Esophagus squamous epithelium (tissue), 5 donors: ENCODE measurements around the gene APIP. TPM values are rescaled to one million over a fixed set of nuclear protein-coding genes. Genes with fewer than 3 reads are reported as not detected.

ENCODE experiments used
- DNase-seq: peaks from one replicate; lab custom pipeline; 2025; lab: John Stamatoyannopoulos, UW
- H3K27ac ChIP-seq, 4 donors: fragments of 200-600 bp; sonication (generic); one replicate each; pipeline ENCODE4 v1.5.1; 2016 to 2019; ENCODE audit warnings: mild to moderate bottlenecking in 1 of 4
- H3K27me3 ChIP-seq, 4 donors: fragments of 200-600 bp; sonication (generic); 1 replicate in 3 of 4; 2 replicates in 1 of 4; pipeline versions ENCODE4 v1.5.1 to v1.6.0; 2017 to 2021; ENCODE audit warnings: antibody characterized with exemption in 1 of 4
- H3K36me3 ChIP-seq, 3 donors: fragments of 200-600 bp; sonication (generic); one replicate each; pipeline ENCODE4 v1.5.1; 2016 to 2019
- H3K4me1 ChIP-seq, 3 donors: fragments of 200-600 bp; sonication (generic); one replicate each; pipeline ENCODE4 v1.5.1; 2017 to 2019
- H3K4me3 ChIP-seq, 4 donors: fragments of 200-600 bp; sonication (generic); 1 replicate in 3 of 4; 2 replicates in 1 of 4; pipeline ENCODE4 v1.5.1; 2016 to 2019; ENCODE audit warnings: mild to moderate bottlenecking in 2 of 4, moderate library complexity in 1 of 4
- H3K9me3 ChIP-seq, 3 donors: fragments of 200-600 bp; sonication (generic); one replicate each; pipeline ENCODE4 v1.5.1; 2016 to 2019
- POLR2A ChIP-seq, 4 donors: fragments of 450-650 bp; IDR thresholded peaks; one replicate each; pipeline ENCODE4 v1.6.1; 2017; ENCODE audit warnings: antibody characterized with exemption in 4 of 4, mild to moderate bottlenecking in 4 of 4, moderate library complexity in 3 of 4
- WGBS, 2 donors: methylation state at CpG; one replicate each; pipeline ENCODE4 v1.1.5; 2018; 5-methylcytosine and 5-hydroxymethylcytosine counted together
- intact Hi-C: fragments of 100-400 bp; cut with DNase I; formaldehyde crosslinking; loops from one replicate; pipeline ENCODE4 v1.15.0; 2022
- total RNA-seq, 4 donors: library from RNA; depleted of rRNA; stranded (reverse); fragments of >200 nt; gene quantifications; one replicate each; pipeline ENCODE4 v1.1.0, GENCODE V29; 2016
- TF ChIP-seq, protein P1 (sequence below), 6 experiments: fragments of 450-650 bp in 4 of 6; fragments of 200-600 bp in 2 of 6; sonication (generic) in 2 of 6; IDR thresholded peaks; one replicate each; pipeline ENCODE4 v1.5.1; 2016 to 2019; ENCODE audit warnings: antibody characterized with exemption in 6 of 6, mild to moderate bottlenecking in 4 of 6, moderate library complexity in 4 of 6
- donor health status: DM: yes; HTN: yes; CAD: no.

Gene APIP
- total RNA-seq, 4 donors from 2014 or later = 11.5 to 21.9 (median 17.2) TPM

GRCh38 chr11:34928268-34928959 lies 12.2 kb upstream of the APIP start:
- H3K27me3 ChIP-seq = no peaks in the 10 kb centered on the region
- peaks cover 0 to 17% (median 0%) of the 10 kb centered on the region in 3 donors for H3K36me3 ChIP-seq
- no peaks in the 10 kb centered on the region for H3K9me3 ChIP-seq
- TF ChIP-seq POLR2A (IDR thresholded peaks at IDR 0.05) = no peak
- TF ChIP-seq, protein P1, sequence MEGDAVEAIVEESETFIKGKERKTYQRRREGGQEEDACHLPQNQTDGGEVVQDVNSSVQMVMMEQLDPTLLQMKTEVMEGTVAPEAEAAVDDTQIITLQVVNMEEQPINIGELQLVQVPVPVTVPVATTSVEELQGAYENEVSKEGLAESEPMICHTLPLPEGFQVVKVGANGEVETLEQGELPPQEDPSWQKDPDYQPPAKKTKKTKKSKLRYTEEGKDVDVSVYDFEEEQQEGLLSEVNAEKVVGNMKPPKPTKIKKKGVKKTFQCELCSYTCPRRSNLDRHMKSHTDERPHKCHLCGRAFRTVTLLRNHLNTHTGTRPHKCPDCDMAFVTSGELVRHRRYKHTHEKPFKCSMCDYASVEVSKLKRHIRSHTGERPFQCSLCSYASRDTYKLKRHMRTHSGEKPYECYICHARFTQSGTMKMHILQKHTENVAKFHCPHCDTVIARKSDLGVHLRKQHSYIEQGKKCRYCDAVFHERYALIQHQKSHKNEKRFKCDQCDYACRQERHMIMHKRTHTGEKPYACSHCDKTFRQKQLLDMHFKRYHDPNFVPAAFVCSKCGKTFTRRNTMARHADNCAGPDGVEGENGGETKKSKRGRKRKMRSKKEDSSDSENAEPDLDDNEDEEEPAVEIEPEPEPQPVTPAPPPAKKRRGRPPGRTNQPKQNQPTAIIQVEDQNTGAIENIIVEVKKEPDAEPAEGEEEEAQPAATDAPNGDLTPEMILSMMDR (IDR thresholded peaks at IDR 0.05) = no peak
- H3K4me3 ChIP-seq = no peak overlapping the region
- intact Hi-C loops = no loop called here
- no peak overlapping the region for H3K27ac ChIP-seq
- DNase-seq = no peak
- 78 to 84% methylated on average over 3 of the region's 3 CpGs for WGBS, 2 donors
- H3K4me1 ChIP-seq = peaks cover 0 to 37% (median 18%) of the 10 kb centered on the region in 3 donors

DNA sequence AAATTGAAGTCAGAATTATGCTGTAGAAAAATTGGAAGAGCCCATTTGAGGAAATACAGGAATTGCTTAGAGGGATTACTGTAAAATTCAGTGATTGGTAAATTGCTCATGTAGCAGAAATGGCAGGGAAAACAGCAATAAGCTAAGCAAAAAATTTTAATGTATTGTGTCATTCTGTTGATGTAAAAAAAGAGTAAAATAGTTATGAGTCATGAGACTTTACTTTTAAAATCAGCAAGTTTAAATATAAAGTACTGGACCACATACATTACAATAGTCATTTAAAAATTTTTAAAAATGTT lies 10.6 kb upstream of the APIP start:
- H3K4me1 ChIP-seq = peaks cover 0 to 37% (median 18%) of the 10 kb centered on the region in 3 donors
- H3K9me3 ChIP-seq = no peaks in the 10 kb centered on the region
- H3K27me3 ChIP-seq = no peaks in the 10 kb centered on the region
- intact Hi-C loops = no loop called here
- TF ChIP-seq, protein P1 (IDR thresholded peaks at IDR 0.05) = no peak
- peaks cover 0 to under 1% (median 0%) of the 10 kb centered on the region in 3 donors for H3K36me3 ChIP-seq
- DNase-seq = no peak
- no peak overlapping the region for H3K27ac ChIP-seq
- H3K4me3 ChIP-seq = no peak overlapping the region

DNA sequence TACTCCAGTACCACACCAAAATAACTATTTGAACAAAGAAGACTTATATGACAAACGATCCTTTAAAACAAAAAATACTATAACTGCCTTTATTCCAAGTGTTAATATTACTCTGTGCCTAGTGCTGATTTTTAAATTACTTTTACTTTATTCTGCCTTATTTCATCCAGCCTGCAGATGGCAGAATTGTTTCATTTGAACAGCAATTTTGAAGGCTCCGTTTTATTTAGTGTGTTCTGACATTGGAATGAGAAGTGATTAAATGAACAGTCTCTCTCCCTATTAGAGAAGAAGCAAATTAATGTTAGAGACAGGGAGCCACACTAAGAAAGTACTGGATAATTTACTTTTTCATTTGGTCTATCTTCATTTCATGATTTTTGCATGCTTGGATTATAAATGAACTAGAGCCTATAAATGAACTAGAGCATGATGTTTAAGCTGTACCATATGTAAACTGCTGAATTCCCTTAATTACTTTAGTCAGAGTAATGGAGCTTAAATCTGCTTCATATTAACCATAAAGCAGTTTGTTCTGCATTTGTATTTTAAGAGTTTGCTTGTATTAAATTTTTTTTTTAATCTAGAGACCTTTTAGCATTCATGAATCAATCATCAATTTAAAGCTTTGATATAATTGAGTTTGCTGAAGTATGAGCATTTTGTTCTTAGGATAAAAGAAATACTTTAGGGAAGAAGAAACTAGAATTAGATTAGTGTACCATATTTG lies 10.1 kb upstream of the APIP start:
- intact Hi-C loops = no loop called here
- Histone ChIP-seq H3K27ac (no peak overlapping the region), H3K36me3 (no peaks in the 10 kb centered on the region), H3K9me3 (no peaks in the 10 kb centered on the region), H3K4me3 (no peak overlapping the region), H3K4me1 (peaks cover 0 to 37% (median 18%) of the 10 kb centered on the region in 3 donors), H3K27me3 (no peaks in the 10 kb centered on the region)
- DNase-seq = no peak
- WGBS, 2 donors = 0 to 4% methylated on average over 2 of the region's 2 CpGs
- TF ChIP-seq POLR2A (IDR thresholded peaks at IDR 0.05) = no peak
- TF ChIP-seq, protein P1 (IDR thresholded peaks at IDR 0.05) = peak; percentile 62 to 83 (median 69)

- no peak for DNase-seq
- peak overlapping the region in 1 of 4 donors; percentile 27 for H3K27ac ChIP-seq
- WGBS, 2 donors = 62 to 64% methylated on average over 3 of the region's 3 CpGs
- intact Hi-C loops = loop anchor here (5.0 kb wide), 1 partner anchor 468 kb away; no protein-coding TSS in a partner anchor
- H3K4me3 ChIP-seq = no peak overlapping the region
- no peaks in the 10 kb centered on the region for H3K9me3 ChIP-seq
- H3K27me3 ChIP-seq = no peaks in the 10 kb centered on the region
- peaks cover 0 to 10% (median 0%) of the 10 kb centered on the region in 3 donors for H3K36me3 ChIP-seq
- peaks cover 0 to 48% (median 18%) of the 10 kb centered on the region in 3 donors for H3K4me1 ChIP-seq
- no peak for TF ChIP-seq POLR2A (IDR thresholded peaks at IDR 0.05)
- TF ChIP-seq, protein P1 (IDR thresholded peaks at IDR 0.05) = no peak
Measured at GRCh38 chr11:34924714-34925113, 8.5 kb upstream of the APIP start.

DNA sequence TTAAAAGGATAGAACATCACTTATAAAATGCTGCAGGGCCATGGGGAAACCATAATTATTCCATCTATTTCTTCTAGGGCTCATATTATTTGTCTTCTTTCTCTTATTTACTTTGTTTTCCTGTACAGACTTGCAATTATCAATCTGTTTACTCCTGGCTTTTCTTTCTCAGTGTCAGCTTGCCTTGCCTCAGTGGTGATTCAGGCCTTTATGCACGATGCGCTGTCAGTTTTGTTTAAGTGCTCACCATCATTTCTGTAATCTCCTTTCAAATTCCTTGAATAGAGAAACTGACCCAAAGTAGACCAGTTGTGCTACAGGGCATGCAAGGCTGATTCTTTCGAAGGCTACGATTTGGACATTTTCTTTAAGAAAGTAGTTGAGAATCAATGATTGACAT lies 5.0 kb upstream of the APIP start:
- H3K4me3 ChIP-seq = no peak overlapping the region

More for the DNA sequence above, 5.0 kb upstream of the APIP start:
- peaks cover 0 to 14% (median 0%) of the 10 kb centered on the region in 3 donors for H3K36me3 ChIP-seq
- WGBS, 2 donors = 83 to 89% methylated on average over 4 of the region's 4 CpGs
- peaks cover 0 to 62% (median 26%) of the 10 kb centered on the region in 3 donors for H3K4me1 ChIP-seq
- TF ChIP-seq, protein P1 (IDR thresholded peaks at IDR 0.05) = no peak
- TF ChIP-seq POLR2A (IDR thresholded peaks at IDR 0.05) = no peak
- no peaks in the 10 kb centered on the region for H3K27me3 ChIP-seq
- H3K27ac ChIP-seq = no peak overlapping the region
- no peaks in the 10 kb centered on the region for H3K9me3 ChIP-seq
- intact Hi-C loops = loop anchor here (5.0 kb wide), 1 partner anchor 471 kb away; no protein-coding TSS in a partner anchor
- DNase-seq = no peak
